Endothelial cell of umbilical vein (primary cell): ENCODE data around the gene ACSF3. TPM values are rescaled to one million over a fixed set of nuclear protein-coding genes. Genes with fewer than 3 reads are reported as not detected.

Experiments
- BruUV-seq: library from RNA; stranded (reverse); fragments of 400-500 nt; replicated peaks from 2 replicates; lab custom pipeline; 2021; lab: Mats Ljungman, UMichigan
- CTCF ChIA-PET: fragments of 300-600, 350-600 bp; sonication (Branson Sonifier 250); formaldehyde crosslinking; loops from one replicate; lab custom pipeline; 2021; ENCODE audit warnings: antibody characterized with exemption, inconsistent platforms; lab: Charles Lee
- POLR2A ChIA-PET: fragments of 300-600, 350-600 bp; sonication (Branson Sonifier 250); formaldehyde crosslinking; loops from one replicate; lab custom pipeline; 2021; ENCODE audit warnings: antibody characterized with exemption, inconsistent platforms; lab: Charles Lee
- DNase-seq: peaks from one replicate; pipeline ENCODE4 v3.0.0-alpha.2; 2011; ENCODE audit warnings: low read depth, low spot score
- FAIRE-seq: peaks from 2 replicates; lab custom pipeline; 2011; peaks lifted over from hg19 to GRCh38; lab: Jason Lieb, UNC
- H2AFZ ChIP-seq: 2 replicates; pipeline ENCODE4 v1.6.0; 2012; ENCODE audit warnings: low read depth, low read length, control low read depth, inconsistent platforms
- H3K27ac ChIP-seq: 2 replicates; pipeline ENCODE4 v1.5.1; 2011; ENCODE audit warnings: low read depth, mild to moderate bottlenecking, control low read depth, low read length, moderate library complexity; ENCODE audit not compliant: insufficient read depth
- H3K27me3 ChIP-seq, 2 experiments: 2 replicates each; pipeline versions ENCODE4 v1.6.0 to v1.6.1; 2011; ENCODE audit warnings: low read length in 2 of 2, mixed read lengths in 1 of 2; ENCODE audit not compliant: control insufficient read depth in 2 of 2, insufficient read depth in 2 of 2
- H3K36me3 ChIP-seq, 2 experiments: 2 replicates in 1 of 2; 3 replicates in 1 of 2; pipeline ENCODE4 v1.5.1; 2011; ENCODE audit warnings: low read length in 2 of 2, mild to moderate bottlenecking in 1 of 2, moderate library complexity in 1 of 2; ENCODE audit not compliant: control insufficient read depth in 2 of 2, insufficient read depth in 2 of 2; ENCODE audit errors: extremely low read depth in 1 of 2
- H3K4me1 ChIP-seq: 3 replicates; pipeline ENCODE4 v1.5.1; 2011; ENCODE audit warnings: mild to moderate bottlenecking, low read length; ENCODE audit not compliant: control insufficient read depth, insufficient read depth; ENCODE audit errors: extremely low read depth
- H3K4me2 ChIP-seq: 2 replicates; pipeline ENCODE4 v1.6.1; 2011; ENCODE audit warnings: low read length, control low read depth, mixed read lengths; ENCODE audit not compliant: insufficient read depth
- H3K4me3 ChIP-seq, 3 experiments: fragments of 200-600 bp in 1 of 3; sonication (generic), shearing (Covaris generic) in 1 of 3; replicated peaks in 1 of 3; 2 replicates each; pipeline ENCODE4 v1.5.1; 2011 to 2016; ENCODE audit warnings: control low read depth in 3 of 3, low read length in 3 of 3, mild to moderate bottlenecking in 2 of 3, inconsistent platforms in 1 of 3, low read depth in 1 of 3, moderate library complexity in 1 of 3; ENCODE audit not compliant: insufficient read depth in 1 of 3
- H3K79me2 ChIP-seq: 2 replicates; pipeline ENCODE4 v1.6.0; 2012; ENCODE audit warnings: low read length, inconsistent platforms; ENCODE audit not compliant: control insufficient read depth, insufficient read depth
- H3K9ac ChIP-seq: replicated peaks from 2 replicates; pipeline ENCODE3; 2011; ENCODE audit warnings: low read length, control low read depth; ENCODE audit not compliant: insufficient read depth; ENCODE audit errors: extremely low read depth
- H3K9me1 ChIP-seq: replicated peaks from 3 replicates; pipeline ENCODE4 v1.6.0; 2011; ENCODE audit warnings: mild to moderate bottlenecking, low read length; ENCODE audit not compliant: control insufficient read depth, insufficient read depth; ENCODE audit errors: extremely low read depth
- H3K9me3 ChIP-seq: replicated peaks from 2 replicates; pipeline ENCODE4 v1.5.1; 2012; ENCODE audit warnings: low read length, inconsistent platforms; ENCODE audit not compliant: control insufficient read depth, insufficient read depth
- H4K20me1 ChIP-seq: replicated peaks from 2 replicates; pipeline ENCODE3; 2011; ENCODE audit warnings: mild to moderate bottlenecking, low read length; ENCODE audit not compliant: control insufficient read depth, insufficient read depth; ENCODE audit errors: extremely low read depth
- EZH2 ChIP-seq: IDR thresholded peaks from 2 replicates; pipeline ENCODE4 v1.6.1; 2012; ENCODE audit warnings: borderline replicate concordance, low read depth, mild to moderate bottlenecking, moderate library complexity, low read length, inconsistent platforms; ENCODE audit not compliant: severe bottlenecking
- FOS ChIP-seq: IDR thresholded peaks from 2 replicates; pipeline ENCODE4 v1.6.1; 2011; ENCODE audit warnings: mild to moderate bottlenecking, low read length, moderate library complexity, borderline replicate concordance; ENCODE audit not compliant: insufficient read depth
- GATA2 ChIP-seq: IDR thresholded peaks from 2 replicates; pipeline ENCODE4 v1.7.0; 2011; ENCODE audit warnings: low read depth, mild to moderate bottlenecking, moderate library complexity, mixed read lengths, low read length; ENCODE audit not compliant: insufficient read length, insufficient read depth
- JUN ChIP-seq: IDR thresholded peaks from 2 replicates; pipeline ENCODE4 v1.6.1; 2011; ENCODE audit warnings: borderline replicate concordance, low read depth; ENCODE audit not compliant: insufficient read length, insufficient read depth
- POLR2A ChIP-seq: IDR thresholded peaks from 2 replicates; pipeline ENCODE4 v1.6.1; 2012; ENCODE audit warnings: low read depth, mild to moderate bottlenecking, control low read depth, low read length
- POLR2AphosphoS5 ChIP-seq: IDR thresholded peaks from 2 replicates; pipeline ENCODE4 v1.6.1; 2012; ENCODE audit warnings: low read depth, mild to moderate bottlenecking, control low read depth, low read length, moderate library complexity; ENCODE audit not compliant: insufficient read depth
- dilution Hi-C: fragments of 300-500 bp; cut with MboI; formaldehyde crosslinking; loops from one replicate; pipeline ENCODE4 v1.15.0; 2019; ENCODE audit warnings: low sequenced_read_pairs; ENCODE audit not compliant: extremely low pct_ligation_motif_present
- intact Hi-C: fragments of 100-400 bp; cut with micrococcal nuclease; formaldehyde crosslinking; loops from one replicate; pipeline ENCODE4 v1.10.0; 2022
- polyA plus RNA-seq, 4 experiments: library from polyadenylated mRNA; depleted of rRNA in 3 of 4; stranded (reverse) in 3 of 4; unstranded in 1 of 4; fragments of >200 nt; gene quantifications; 2 replicates each; pipeline versions ENCODE4 v1.2.1 to v1.2.3, GENCODE V29; 2011 to 2012; ENCODE audit warnings: missing spikeins in 1 of 4
- total RNA-seq: library from RNA; stranded (reverse); gene quantifications from 2 replicates; pipeline ENCODE4 v1.2.3, GENCODE V29; 2021
- TF ChIP-seq, protein P1 (sequence below): IDR thresholded peaks from 2 replicates; pipeline ENCODE4 v1.6.1; 2011; ENCODE audit not compliant: insufficient read depth, insufficient read length

ACSF3 gene
- total and polyA plus RNA-seq, 2 donors (not counting 3 experiments of a cell fraction or from before 2014, with no cell fraction given), result 18.6 to 33.2 TPM

- DNase-seq (no peak), FAIRE-seq (no peak)
- Histone ChIP-seq H3K27ac (no peak overlapping the region), H2AFZ (no peak overlapping the region), H3K9ac (no peak overlapping the region), H3K4me1 (no peaks in the 10 kb centered on the region), H3K27me3 (no peaks in the 10 kb centered on the region), H3K9me1 (no peaks in the 10 kb centered on the region), H3K79me2 (no peaks in the 10 kb centered on the region), H3K4me2 (no peak overlapping the region), H4K20me1 (no peaks in the 10 kb centered on the region), H3K36me3 (no peaks in the 10 kb centered on the region), H3K9me3 (no peaks in the 10 kb centered on the region), H3K4me3 (no peak overlapping the region)
- TF ChIP-seq FOS (no peak), POLR2AphosphoS5 (no peak), EZH2 (no peak), GATA2 (no peak), POLR2A (no peak), JUN (no peak)
- TF ChIP-seq, protein P1, sequence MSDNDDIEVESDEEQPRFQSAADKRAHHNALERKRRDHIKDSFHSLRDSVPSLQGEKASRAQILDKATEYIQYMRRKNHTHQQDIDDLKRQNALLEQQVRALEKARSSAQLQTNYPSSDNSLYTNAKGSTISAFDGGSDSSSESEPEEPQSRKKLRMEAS, result no peak
- BruUV-seq, result no TSS peak
- ChIA-PET CTCF (no interaction called here), POLR2A (no interaction called here)
- intact Hi-C loops, result no loop called here
- dilution Hi-C loops, result no loop called here
Observed at GRCh38 chr16:89190150-89190958, 96.7 kb downstream of the ACSF3 start.
